SU-DHL-6 (cell line): ENCODE results near the gene PXMP4.

ENCODE experiments used
- CTCF ChIP-seq: fragments of 200-600 bp; sonication (generic); IDR thresholded peaks from one replicate; pipeline ENCODE4 v1.5.1; 2017; ENCODE audit warnings: antibody characterized with exemption, mild to moderate bottlenecking, low read length, moderate library complexity; ENCODE audit not compliant: insufficient read depth, poor library complexity, severe bottlenecking
- EZH2phosphoT487 ChIP-seq: fragments of 200-600 bp; sonication (generic), shearing (Covaris generic); conservative IDR thresholded peaks from 2 replicates; pipeline ENCODE4 v1.6.1; 2018; ENCODE audit warnings: mild to moderate bottlenecking, antibody characterized with exemption, low read length, moderate library complexity, mixed read lengths

- TF ChIP-seq CTCF (no peak), EZH2phosphoT487 (no peak)
Measured at GRCh38 chr20:33672426-33673113, 47.5 kb downstream of the PXMP4 start.
